Activated CD8-positive, alpha-beta memory T cell treated with anti-CD3 and anti-CD28 coated beads for 4 hours (primary cell): ENCODE results near the gene HPCAL1.

Source experiments
- DNase-seq, 2 donors: peaks; one replicate each; pipeline ENCODE4 v3.0.0-alpha.2; 2020; ENCODE audit warnings: low read depth in 2 of 2

HPCAL1 gene

GRCh38 chr2:10355471-10356438 lies 53.1 kb downstream of the HPCAL1 start:
- DNase-seq: no peak

- no peak for DNase-seq
Observed at GRCh38 chr2:10356439-10356811, 53.7 kb downstream of the HPCAL1 start.

- DNase-seq: no peak
Observed at GRCh38 chr2:10357193-10358169, 54.8 kb downstream of the HPCAL1 start.

GRCh38 chr2:10359246-10359645 lies 56.5 kb downstream of the HPCAL1 start:
- DNase-seq: no peak

- DNase-seq: no peak
Observed at GRCh38 chr2:10359731-10360329, 57.1 kb downstream of the HPCAL1 start.

GRCh38 chr2:10360460-10360849 lies 57.8 kb downstream of the HPCAL1 start:
- no peak for DNase-seq

GRCh38 chr2:10360850-10361588 lies 58.3 kb downstream of the HPCAL1 start:
- no peak for DNase-seq

GRCh38 chr2:10362096-10362897 lies 59.6 kb downstream of the HPCAL1 start:
- DNase-seq: no peak

GRCh38 chr2:10362898-10363454 lies 60.3 kb downstream of the HPCAL1 start:
- no peak for DNase-seq

GRCh38 chr2:10363861-10364610 lies 61.3 kb downstream of the HPCAL1 start:
- no peak for DNase-seq

GRCh38 chr2:10365412-10365811 lies 62.7 kb downstream of the HPCAL1 start:
- DNase-seq: no peak

GRCh38 chr2:10366601-10367270 lies 64.0 kb downstream of the HPCAL1 start:
- DNase-seq: no peak

GRCh38 chr2:10367472-10368439 lies 65.1 kb downstream of the HPCAL1 start:
- DNase-seq: no peak

GRCh38 chr2:10368491-10369231 lies 66.0 kb downstream of the HPCAL1 start:
- no peak for DNase-seq

- no peak for DNase-seq
Observed at GRCh38 chr2:10369269-10370255, 66.9 kb downstream of the HPCAL1 start.

GRCh38 chr2:10370390-10370789 lies 67.7 kb downstream of the HPCAL1 start:
- DNase-seq: no peak
